Measurements from ENCODE around the gene DPH5. TPM values are rescaled to one million over a fixed set of nuclear protein-coding genes. Genes with fewer than 3 reads are reported as not detected.

The DPH5 gene
- total and polyA plus RNA-seq, 4 donors, result 8.6 to 30.7 (median 17.7) TPM

Other genes with a start within 250 kb of the DPH5 start
- gene EXTL2, start 130.9 kb downstream of the DPH5 start, total RNA-seq, result 10 to 100 TPM; 14.3 to 19.0 TPM
- gene EXTL2, start 130.9 kb downstream of the DPH5 start, polyA plus RNA-seq, result 10 to 100 TPM; 16.8 to 18.1 TPM
- gene SLC30A7, start 129.7 kb downstream of the DPH5 start, total RNA-seq, result 10 to 100 TPM; 26.1 to 36.2 TPM
- gene SLC30A7, start 129.7 kb downstream of the DPH5 start, polyA plus RNA-seq, result 1 to 10 TPM; 2.1 to 5.3 TPM
- 10 to 100 TPM; 51.3 to 71.0 TPM for gene S1PR1, start 211.2 kb upstream of the DPH5 start, total RNA-seq
- gene S1PR1, start 211.2 kb upstream of the DPH5 start, polyA plus RNA-seq, result 1 to 10 TPM; 3.1 to 9.1 TPM

Data from aorta (tissue), 4 donors.